B cell (primary cell): ENCODE measurements around the gene GMPPA. TPM values are rescaled to one million over a fixed set of nuclear protein-coding genes. Genes with fewer than 3 reads are reported as not detected.

Experiments used
- ATAC-seq: fragments of 200-7000 bp; cut with Tn5 transposase; one replicate; pipeline ENCODE4 v1.10.0; 2021; ENCODE audit warnings: low read depth, mild to moderate bottlenecking, moderate number of reproducible peaks, moderate library complexity
- CTCF ChIA-PET: fragments of 350-600 bp; sonication (Branson Sonifier 250); formaldehyde crosslinking; loops from one replicate; lab custom pipeline; 2021; ENCODE audit warnings: antibody characterized with exemption, inconsistent platforms; lab: Charles Lee
- POLR2A ChIA-PET: fragments of 350-600 bp; sonication (Branson Sonifier 250); formaldehyde crosslinking; loops from one replicate; lab custom pipeline; 2021; ENCODE audit warnings: antibody characterized with exemption; lab: Charles Lee
- DNase-seq: peaks from one replicate; pipeline ENCODE4 v3.0.0; 2013
- H2AFZ ChIP-seq: 2 replicates; pipeline ENCODE4 v1.6.1; 2012; ENCODE audit warnings: mild to moderate bottlenecking, low read depth, low read length; ENCODE audit not compliant: insufficient read depth, poor library complexity, severe bottlenecking
- H3K27ac ChIP-seq, 2 donors: 1 replicate in 1 of 2; 2 replicates in 1 of 2; pipeline ENCODE4 v1.5.1; 2012 to 2013; ENCODE audit warnings: low read length in 2 of 2, mild to moderate bottlenecking in 2 of 2, moderate library complexity in 1 of 2
- H3K27me3 ChIP-seq, 4 experiments: fragments of 200-600 bp in 1 of 4; sonication (generic) in 1 of 4; replicated peaks in 1 of 4; 1 replicate in 2 of 4; 2 replicates in 2 of 4; pipeline versions ENCODE4 v1.6.1 to v1.7.0; 2013 to 2016; ENCODE audit warnings: low read length in 3 of 4, mild to moderate bottlenecking in 2 of 4, mixed read lengths in 1 of 4, moderate library complexity in 1 of 4; ENCODE audit not compliant: insufficient read depth in 4 of 4, control insufficient read depth in 3 of 4; ENCODE audit errors: control extremely low read depth in 1 of 4
- H3K36me3 ChIP-seq, 2 experiments: replicated peaks in 1 of 2; 1 replicate in 1 of 2; 2 replicates in 1 of 2; pipeline versions ENCODE4 v1.6.1 to v1.7.1; 2013; ENCODE audit warnings: low read length in 1 of 2; ENCODE audit not compliant: insufficient read depth in 2 of 2, control insufficient read depth in 1 of 2; ENCODE audit errors: control extremely low read depth in 1 of 2, extremely low read depth in 1 of 2
- H3K4me1 ChIP-seq, 2 donors: fragments of 200-600 bp in 1 of 2; sonication (generic) in 1 of 2; 1 replicate in 1 of 2; 2 replicates in 1 of 2; pipeline versions ENCODE4 v1.5.1 to v1.6.1; 2013 to 2017; ENCODE audit warnings: low read length in 2 of 2; ENCODE audit not compliant: control insufficient read depth in 2 of 2, insufficient read depth in 2 of 2
- H3K4me2 ChIP-seq: replicated peaks from 2 replicates; pipeline ENCODE3; 2012; ENCODE audit warnings: mild to moderate bottlenecking, low read depth, low read length; ENCODE audit not compliant: poor library complexity, severe bottlenecking
- H3K4me3 ChIP-seq, 5 experiments: fragments of 200-600 bp in 1 of 5; sonication (generic) in 1 of 5; 1 replicate in 3 of 5; 2 replicates in 2 of 5; pipeline versions ENCODE4 v1.5.1 to v1.7.0; 2011 to 2016; ENCODE audit warnings: low read length in 4 of 5, mild to moderate bottlenecking in 4 of 5, low read depth in 2 of 5, control low read depth in 1 of 5, moderate library complexity in 1 of 5; ENCODE audit not compliant: insufficient read depth in 1 of 5; ENCODE audit errors: control extremely low read depth in 1 of 5, extremely low read depth in 1 of 5
- H3K79me2 ChIP-seq: fragments of 200-600 bp; sonication (generic); one replicate; pipeline ENCODE4 v1.6.0; 2016; ENCODE audit warnings: low read length; ENCODE audit not compliant: control insufficient read depth, insufficient read depth
- H3K9ac ChIP-seq: fragments of 200-600 bp; sonication (generic); 2 replicates; pipeline ENCODE4 v1.6.1; 2017; ENCODE audit warnings: mild to moderate bottlenecking, low read length, moderate library complexity
- H3K9me3 ChIP-seq, 3 donors: one replicate each; pipeline versions ENCODE4 v1.6.1 to v1.7.1; 2013; ENCODE audit warnings: low read length in 2 of 3; ENCODE audit not compliant: control insufficient read depth in 2 of 3, insufficient read depth in 1 of 3; ENCODE audit errors: control extremely low read depth in 1 of 3
- H4K20me1 ChIP-seq: 2 replicates; pipeline ENCODE4 v1.6.0; 2012; ENCODE audit warnings: mild to moderate bottlenecking, low read length; ENCODE audit not compliant: insufficient read depth, control insufficient read depth, poor library complexity, severe bottlenecking
- H3K27ac Mint-ChIP-seq: one replicate; pipeline ENCODE4 v1.8.0; 2021; ENCODE audit warnings: mixed read lengths
- H3K27me3 Mint-ChIP-seq: one replicate; pipeline ENCODE4 v1.8.0; 2021; ENCODE audit warnings: mixed read lengths
- H3K4me1 Mint-ChIP-seq: one replicate; pipeline ENCODE4 v1.8.0; 2021; ENCODE audit warnings: mixed read lengths
- H3K4me3 Mint-ChIP-seq: one replicate; pipeline ENCODE4 v1.8.0; 2021; ENCODE audit warnings: mixed read lengths
- H3K9me3 Mint-ChIP-seq: one replicate; pipeline ENCODE4 v1.8.0; 2022; ENCODE audit warnings: mixed read lengths; ENCODE audit not compliant: insufficient read depth
- CTCF ChIP-seq: fragments of 200-600 bp; IDR thresholded peaks from one replicate; pipeline ENCODE4 v1.8.0; 2022; ENCODE audit warnings: antibody characterized with exemption, mild to moderate bottlenecking
- EZH2 ChIP-seq: IDR thresholded peaks from 2 replicates; pipeline ENCODE4 v1.6.1; 2012; ENCODE audit warnings: borderline replicate concordance, low read depth, mild to moderate bottlenecking, moderate library complexity, low read length; ENCODE audit not compliant: insufficient read depth, poor library complexity, severe bottlenecking
- WGBS: methylation state at CpG from one replicate; pipeline ENCODE4 v1.1.5; 2013; ENCODE audit warnings: missing lambda C conversion rate; ENCODE audit not compliant: insufficient coverage; 5-methylcytosine and 5-hydroxymethylcytosine counted together
- intact Hi-C: fragments of 100-400 bp; cut with micrococcal nuclease; formaldehyde crosslinking; loops from one replicate; pipeline ENCODE4 v1.10.0; 2022
- polyA plus RNA-seq: library from polyadenylated mRNA; depleted of rRNA; stranded (reverse); fragments of >200 nt; gene quantifications from 2 replicates; pipeline ENCODE4 v1.2.3, GENCODE V29; 2012
- total RNA-seq, 2 donors: library from RNA; stranded (reverse); fragments of 120-200 nt in 1 of 2; gene quantifications; 1 replicate in 1 of 2; 2 replicates in 1 of 2; pipeline versions ENCODE4 v1.2.3 to v1.2.4, GENCODE V29; 2013 to 2022

GMPPA gene
- total and polyA plus RNA-seq, 2 donors (not counting 1 experiment from before 2014, with no cell fraction given): 27.8 to 67.9 TPM

GRCh38 chr2:219536967-219537366 is 38.3 kb downstream of the GMPPA start:
- H3K79me2 ChIP-seq: no peaks in the 10 kb centered on the region
- peaks cover 0 to 61% (median 8%) of the 10 kb centered on the region in 4 experiments for H3K27me3 ChIP-seq
- 75% methylated on average over 9 of the region's 9 CpGs for WGBS
- no peak overlapping the region for H3K27ac ChIP-seq
- ATAC-seq (no peak), DNase-seq (no peak)
- H3K9ac ChIP-seq: no peak overlapping the region
- no peak overlapping the region for H3K4me3 ChIP-seq
- Mint-ChIP-seq H3K27ac (no peak overlapping the region), H3K27me3 (peaks cover 27% of the 10 kb centered on the region), H3K4me3 (no peak overlapping the region), H3K9me3 (no peaks in the 10 kb centered on the region), H3K4me1 (peaks cover 8% of the 10 kb centered on the region)
- H3K4me2 ChIP-seq: no peak overlapping the region
- intact Hi-C loops: no loop called here
- TF ChIP-seq CTCF (no peak), EZH2 (no peak)
- peaks cover 0 to 7% (median 0%) of the 10 kb centered on the region in 3 donors for H3K9me3 ChIP-seq
- H4K20me1 ChIP-seq: no peaks in the 10 kb centered on the region
- peaks cover 9% of the 10 kb centered on the region in 2 donors for H3K4me1 ChIP-seq
- POLR2A ChIA-PET: no interaction called here
- CTCF ChIA-PET: interaction anchor here (1.1 kb wide), 1 partner anchor 42 kb away, joined by 3 read pairs; no protein-coding TSS in a partner anchor
- H3K36me3 ChIP-seq: no peaks in the 10 kb centered on the region
- H2AFZ ChIP-seq: no peak overlapping the region

- no peak overlapping the region for H3K4me2 ChIP-seq
- intact Hi-C loops: no loop called here
- Mint-ChIP-seq H3K27ac (no peak overlapping the region), H3K27me3 (peaks cover 23% of the 10 kb centered on the region), H3K4me1 (peaks cover 17% of the 10 kb centered on the region), H3K4me3 (no peak overlapping the region), H3K9me3 (no peaks in the 10 kb centered on the region)
- no peak overlapping the region for H3K4me3 ChIP-seq
- DNase-seq (no peak), ATAC-seq (no peak)
- CTCF ChIA-PET: interaction anchor here (0.6 to 1.0 kb wide), 2 partner anchors 8 to 23 kb away, joined by 3 to 5 read pairs; no protein-coding TSS in a partner anchor
- no peak overlapping the region for H3K27ac ChIP-seq
- no peak overlapping the region for H2AFZ ChIP-seq
- no peak overlapping the region for H3K9ac ChIP-seq
- no peaks in the 10 kb centered on the region for H3K36me3 ChIP-seq
- TF ChIP-seq EZH2 (no peak), CTCF (no peak)
- 76% methylated on average over 7 of the region's 15 CpGs for WGBS
- POLR2A ChIA-PET: no interaction called here
- peaks cover 0 to 12% (median 0%) of the 10 kb centered on the region in 3 donors for H3K9me3 ChIP-seq
- peaks cover 18% of the 10 kb centered on the region in 2 donors for H3K4me1 ChIP-seq
- H3K79me2 ChIP-seq: no peaks in the 10 kb centered on the region
- no peaks in the 10 kb centered on the region for H4K20me1 ChIP-seq
- peaks cover 0 to 66% (median 12%) of the 10 kb centered on the region in 4 experiments for H3K27me3 ChIP-seq
Observed at GRCh38 chr2:219537657-219538488, 39.2 kb downstream of the GMPPA start.
